Heart right ventricle (tissue), 16 donors: Measurements from ENCODE around the gene DND1. TPM values are rescaled to one million over a fixed set of nuclear protein-coding genes. Genes with fewer than 3 reads are reported as not detected.
"Not testable (repeated sequence)": the region's sequence is repeated elsewhere in the genome, so short reads cannot be mapped to it uniquely, and the experiment has no call there.

ENCODE experiments used
- ATAC-seq, 8 donors: fragments of 200-7000 bp; cut with Tn5 transposase; one replicate each; pipeline ENCODE4 v1.9.1; 2020; ENCODE audit warnings: mild to moderate bottlenecking in 8 of 8, moderate library complexity in 8 of 8, moderate number of reproducible peaks in 1 of 8
- DNase-seq, 2 donors: peaks; one replicate each; pipeline ENCODE4 v3.0.0-alpha.2; 2020
- H3K27ac ChIP-seq, 10 donors: fragments of 200-600 bp; sonication (generic) in 2 of 10; one replicate each; pipeline versions ENCODE4 v1.5.0 to v1.8.0; 2020 to 2022; ENCODE audit warnings: mild to moderate bottlenecking in 3 of 10
- H3K27me3 ChIP-seq, 7 donors: fragments of 200-600 bp; one replicate each; pipeline ENCODE4 v1.8.0; 2021 to 2022; ENCODE audit warnings: mild to moderate bottlenecking in 2 of 7
- H3K36me3 ChIP-seq, 9 donors: fragments of 200-600 bp; sonication (generic) in 1 of 9; one replicate each; pipeline versions ENCODE4 v1.5.0 to v1.8.0; 2020 to 2022; ENCODE audit warnings: mild to moderate bottlenecking in 2 of 9
- H3K4me1 ChIP-seq, 9 donors: fragments of 200-600 bp; sonication (generic) in 1 of 9; one replicate each; pipeline versions ENCODE4 v1.5.0 to v1.8.0; 2020 to 2022; ENCODE audit warnings: mild to moderate bottlenecking in 4 of 9
- H3K4me3 ChIP-seq, 10 donors: fragments of 200-600 bp; sonication (generic) in 2 of 10; one replicate each; pipeline versions ENCODE4 v1.5.0 to v1.8.0; 2020 to 2022; ENCODE audit warnings: mild to moderate bottlenecking in 7 of 10, moderate library complexity in 2 of 10
- H3K9me3 ChIP-seq, 11 donors: fragments of 200-600 bp in 10 of 11; sonication (generic) in 2 of 11; one replicate each; pipeline versions ENCODE4 v1.5.0 to v1.8.0; 2013 to 2022; ENCODE audit warnings: mild to moderate bottlenecking in 2 of 11, control low read depth in 1 of 11, moderate library complexity in 1 of 11
- CTCF ChIP-seq, 9 donors: fragments of 200-600 bp; sonication (generic) in 2 of 9; IDR thresholded peaks; one replicate each; pipeline versions ENCODE4 v1.5.0 to v1.8.0; 2021 to 2022; ENCODE audit warnings: antibody characterized with exemption in 9 of 9, mild to moderate bottlenecking in 5 of 9, moderate library complexity in 1 of 9
- WGBS, 2 donors: extraction: QIAGEN DNeasy Blood & Tissue Kit; methylation state at CpG; one replicate each; pipeline ENCODE4 v1.1.7; 2013; ENCODE audit warnings: inconsistent platforms in 1 of 2; 5-methylcytosine and 5-hydroxymethylcytosine counted together
- intact Hi-C, 10 donors: fragments of 100-400 bp; cut with DNase I; formaldehyde crosslinking; loops; one replicate each; pipeline versions ENCODE4 v1.11.1 to v1.14.2; 2022
- polyA plus RNA-seq, 2 donors: library from polyadenylated mRNA; stranded (reverse); fragments of 200-250 nt; gene quantifications; one replicate each; pipeline ENCODE4 v1.2.3, GENCODE V29; 2013
- total RNA-seq, 10 donors: library from RNA; stranded (reverse); fragmentation: NEBNext Ultra II Directional in 3 of 10; extraction: Animal tissue kit (Norgen Biotek cat#: 25700) in 3 of 10; gene quantifications; one replicate each; pipeline versions ENCODE4 v1.2.1 to v1.2.4, GENCODE V29; 2021 to 2023
- donor health status: Arrhythmogenic right ventricular cardiomyopathy.
- donor health status: ischemic (EF 13 %, LVEDD 7.1; RV severe dilation, severe dysfunction).
- donor health status: healthy with polysubstance abuse.
- donor health status: DM: no; HTN: yes; CAD: no.
- donor health status: DM: no; HTN: no; CAD: no.
- donor health status: ischemic (EF 25% LVEDD 6.9; RV normal size, moderate dysfunction).
- donor health status: ischemic (EF 25% LVEDD 5.7; RV mildly dilated, moderate dysfunction).
- donor health status: healthy.
- donor health status: DM: yes; HTN: yes; CAD: no.
- donor health status: Ischemic cardiomyopathy.
- donor health status: ischemic (EF 35%, LVEDD 5.7; RV mildly dilated, moderate dysfunction).
- donor health status: nonischemic (EF 11% LVEDD 7.7; RV severe dilation, severe dysfunction).
- donor health status: DM: yes; HTN: yes; CAD: no.
- donor health status: PGD.
- donor health status: ischemic (EF 29% LVEDD 5.4; RV normal size, mild dysfunction).
- donor health status: nonischemic (EF 23%, LVEDD 6.1; RV moderate dilation, normal function).

The DND1 gene
- total and polyA plus RNA-seq, 12 donors: 0.17 to 2.0 (median 0.34) TPM; not detected in 1

DNA sequence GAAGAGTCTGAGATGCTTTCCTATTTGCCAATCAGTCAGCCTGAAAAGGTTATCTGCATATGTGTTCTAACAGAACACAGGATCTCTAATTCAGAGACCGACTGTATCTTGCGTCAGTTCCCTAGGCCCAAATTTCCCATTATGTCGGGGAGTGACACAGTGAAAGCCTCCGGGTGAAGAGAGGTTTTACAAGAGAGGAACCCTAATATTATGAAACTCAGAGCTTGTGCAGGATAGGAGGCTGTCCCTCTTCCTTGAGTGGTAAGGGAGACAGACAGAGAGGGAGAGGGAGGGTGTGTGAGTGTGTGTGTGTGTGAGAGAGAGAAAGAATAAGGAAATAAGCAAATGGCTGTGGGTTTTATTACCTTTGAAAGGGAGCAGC lies 42.3 kb downstream of the DND1 start:
- DNase-seq (no peak), ATAC-seq (no peak)
- TF ChIP-seq CTCF (IDR thresholded peaks at IDR 0.05): no peak
- peaks cover 0 to 35% (median 19%) of the 10 kb centered on the region in 9 donors for H3K4me1 ChIP-seq
- H3K27me3 ChIP-seq: no peaks in the 10 kb centered on the region
- intact Hi-C loops: loop anchor here in 6 of 10 donors (5.0 to 10.0 kb wide), 5 partner anchors 64 to 266 kb away; partner anchors contain the start of genes APBB3 (in 2 of the 6), SLC35A4 (in 2 of the 6), SLC4A9 (in 2 of the 6) and EIF4EBP3 (in 1 of the 6)
- peak overlapping the region in 7 of 10 donors; percentile 34 to 92 (median 80) for H3K27ac ChIP-seq
- H3K9me3 ChIP-seq: peaks cover 0 to 14% (median 0%) of the 10 kb centered on the region in 11 donors
- WGBS, 2 donors: 88 to 95% methylated on average over 4 of the region's 4 CpGs
- peak overlapping the region in 7 of 10 donors; percentile 46 to 68 (median 64) for H3K4me3 ChIP-seq
- no peaks in the 10 kb centered on the region for H3K36me3 ChIP-seq

DNA sequence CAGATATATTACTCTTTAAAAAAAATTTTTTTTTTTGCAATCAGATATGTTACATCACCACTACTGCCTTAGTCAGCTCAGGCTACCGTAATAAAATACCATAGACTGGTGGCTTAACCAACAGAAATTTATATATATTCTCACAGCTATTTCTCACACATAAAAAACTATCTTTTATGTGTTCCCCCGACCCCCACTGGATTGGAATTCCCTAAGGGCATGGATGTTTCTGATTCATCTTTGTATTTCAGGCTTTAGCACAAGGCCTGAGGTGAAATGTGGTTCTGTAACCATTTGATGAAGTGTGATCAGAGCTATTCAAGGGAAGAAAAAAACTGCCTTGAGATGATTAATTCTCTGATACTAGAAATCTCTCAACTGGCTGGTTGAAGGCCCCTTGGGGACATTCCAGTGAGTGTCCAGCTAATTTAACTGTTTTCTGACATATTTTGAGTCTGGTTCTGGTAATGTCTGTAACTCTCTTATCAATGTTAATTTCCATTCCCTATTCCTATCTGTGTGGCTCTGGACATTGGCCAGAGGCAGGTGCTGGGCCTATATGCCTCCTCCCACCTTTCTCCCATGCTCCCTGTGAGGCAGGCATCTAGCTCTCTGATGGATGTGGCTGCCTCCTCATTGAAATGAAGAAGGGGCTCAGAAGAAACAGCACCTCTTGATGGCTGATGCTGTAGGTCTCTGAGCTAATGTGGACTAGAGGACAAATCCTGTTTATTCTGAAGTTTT lies 42.9 kb downstream of the DND1 start:
- H3K36me3 ChIP-seq: no peaks in the 10 kb centered on the region
- intact Hi-C loops: loop anchor here in 6 of 10 donors (5.0 to 10.0 kb wide), 5 partner anchors 63 to 266 kb away; partner anchors contain the start of genes APBB3 (in 2 of the 6), SLC35A4 (in 2 of the 6), SLC4A9 (in 2 of the 6) and EIF4EBP3 (in 1 of the 6)
- H3K4me1 ChIP-seq: peaks cover 0 to 35% (median 19%) of the 10 kb centered on the region in 9 donors
- no peaks in the 10 kb centered on the region for H3K27me3 ChIP-seq
- DNase-seq (no peak), ATAC-seq (no peak)
- no peak for TF ChIP-seq CTCF (IDR thresholded peaks at IDR 0.05)
- peaks cover 0 to 14% (median 0%) of the 10 kb centered on the region in 11 donors for H3K9me3 ChIP-seq
- peak overlapping the region in 7 of 10 donors; percentile 2 to 68 (median 61) for H3K4me3 ChIP-seq
- 63 to 64% methylated on average over 2 of the region's 2 CpGs for WGBS, 2 donors
- H3K27ac ChIP-seq: peak overlapping the region in 6 of 10 donors; percentile 38 to 92 (median 81)

GRCh38 chr5:140628711-140629110 lies 44.7 kb downstream of the DND1 start:
- WGBS, 2 donors: 70 to 72% methylated on average over 1 of the region's 1 CpG
- peaks cover 0 to 14% (median 0%) of the 10 kb centered on the region in 11 donors for H3K9me3 ChIP-seq
- no peaks in the 10 kb centered on the region for H3K27me3 ChIP-seq
- no peaks in the 10 kb centered on the region for H3K36me3 ChIP-seq
- DNase-seq (no peak), ATAC-seq (no peak)
- no peak for TF ChIP-seq CTCF (IDR thresholded peaks at IDR 0.05)
- peaks cover 0 to 21% (median 19%) of the 10 kb centered on the region in 9 donors for H3K4me1 ChIP-seq
- H3K4me3 ChIP-seq: peak overlapping the region in 1 of 10 donors; percentile 68
- intact Hi-C loops: loop anchor here in 2 of 10 donors (5.0 to 10.0 kb wide), 2 partner anchors 56 to 224 kb away; partner anchors contain the start of gene ANKHD1 (in 1 of the 2)
- H3K27ac ChIP-seq: no peak overlapping the region

- H3K4me3 ChIP-seq: no peak overlapping the region
- ATAC-seq (no peak), DNase-seq (no peak)
- peaks cover 0 to 14% (median 0%) of the 10 kb centered on the region in 11 donors for H3K9me3 ChIP-seq
- no peaks in the 10 kb centered on the region for H3K27me3 ChIP-seq
- intact Hi-C loops: loop anchor here in 2 of 10 donors (5.0 to 10.0 kb wide), 2 partner anchors 56 to 223 kb away; partner anchors contain the start of gene ANKHD1 (in 1 of the 2)
- 89 to 92% methylated on average over 6 of the region's 6 CpGs for WGBS, 2 donors
- no peak for TF ChIP-seq CTCF (IDR thresholded peaks at IDR 0.05)
- H3K36me3 ChIP-seq: no peaks in the 10 kb centered on the region
- no peak overlapping the region for H3K27ac ChIP-seq
- peaks cover 0 to 20% (median 13%) of the 10 kb centered on the region in 9 donors for H3K4me1 ChIP-seq
These were observed 45.4 kb downstream of the DND1 start for GRCh38 chr5:140627972-140628371.

DNA sequence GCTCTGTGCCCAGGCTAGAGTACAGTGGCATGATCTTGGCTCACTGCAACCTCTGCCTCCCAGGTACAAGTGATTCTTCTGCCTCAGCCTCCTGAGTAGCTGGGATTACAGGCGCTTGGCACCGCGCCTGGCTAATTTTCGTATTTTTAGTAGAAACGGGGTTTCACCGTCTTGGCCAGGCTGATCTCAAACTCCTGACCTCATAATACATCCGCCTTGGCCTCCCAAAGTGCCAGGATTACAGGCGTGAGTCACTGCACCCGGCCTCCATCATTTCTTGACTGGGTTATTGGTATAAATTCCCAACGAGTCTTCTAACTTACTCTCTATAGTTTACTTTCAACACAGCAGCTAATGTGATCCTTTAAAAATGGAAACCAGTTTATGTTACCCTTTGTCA lies 48.5 kb downstream of the DND1 start:
- intact Hi-C loops: loop anchor here in 2 of 10 donors (5.0 to 10.0 kb wide), 2 partner anchors 53 to 220 kb away; partner anchors contain the start of gene ANKHD1 (in 1 of the 2)
- WGBS, 2 donors: 89 to 90% methylated on average over 10 of the region's 10 CpGs
- H3K36me3 ChIP-seq, DNase-seq, ATAC-seq, H3K4me3 ChIP-seq, H3K27ac ChIP-seq: not testable (repeated sequence)
- peaks cover 0 to 14% (median 0%) of the 10 kb centered on the region in 11 donors for H3K9me3 ChIP-seq
- H3K27me3 ChIP-seq: peaks cover 0 to 20% (median 0%) of the 10 kb centered on the region in 7 donors
- peaks cover 0 to 16% (median 0%) of the 10 kb centered on the region in 9 donors for H3K4me1 ChIP-seq

- not testable (repeated sequence) for H3K9me3 ChIP-seq, DNase-seq, ATAC-seq, H3K4me3 ChIP-seq, H3K36me3 ChIP-seq
- Histone ChIP-seq H3K4me1 (peaks cover 0 to 16% (median 0%) of the 10 kb centered on the region in 9 donors), H3K27me3 (peaks cover 0 to 23% (median 0%) of the 10 kb centered on the region in 7 donors), H3K27ac (peak overlapping the region in 1 of 10 donors; percentile 0)
- intact Hi-C loops: loop anchor here in 1 of 10 donors (10.0 kb wide), 1 partner anchor 218 kb away; the partner anchor contains the start of gene ANKHD1
These were observed 50.3 kb downstream of the DND1 start for GRCh38 chr5:140623061-140623460.
